ENCODE measurements around the gene BAZ1B. TPM values are rescaled to one million over a fixed set of nuclear protein-coding genes. Genes with fewer than 3 reads are reported as not detected.
"Not testable (repeated sequence)": the region's sequence is repeated elsewhere in the genome, so short reads cannot be mapped to it uniquely, and the experiment has no call there.

The BAZ1B gene
- polyA plus RNA-seq, 1 donor from 2014 or later, result 35.0 TPM

DNA sequence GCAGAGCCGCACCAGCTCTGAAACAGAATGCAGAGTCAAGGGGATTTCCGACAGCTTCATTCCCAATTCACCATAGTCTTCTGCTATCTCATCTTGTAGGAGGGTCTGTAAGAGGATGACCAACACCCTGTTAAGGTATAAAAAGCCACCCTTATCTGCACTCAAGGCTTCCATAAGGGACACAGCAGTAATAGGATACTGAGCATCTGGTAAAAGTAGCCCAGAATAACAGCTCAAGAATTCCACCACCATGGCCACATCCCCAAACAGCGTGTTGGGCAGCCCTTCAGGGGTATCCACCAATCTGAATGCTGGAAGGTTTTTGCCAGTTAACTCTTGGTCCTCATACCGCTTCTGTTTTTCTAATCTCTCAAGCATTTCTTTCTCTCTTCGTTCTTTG is 44.7 kb downstream of the BAZ1B start:
- Histone ChIP-seq H3K9ac (ENCODE audit: low read length) (no peak overlapping the region), H3K27me3 (ENCODE audit: insufficient read depth, low read depth, low read length) (no peaks in the 10 kb centered on the region), H3K79me2 (replicated peaks; ENCODE audit: insufficient read depth, low read length) (peaks cover 24% of the 10 kb centered on the region), H3K36me3 (ENCODE audit: insufficient read depth, low read length) (peaks cover 22% of the 10 kb centered on the region), H3F3A (ENCODE audit: insufficient read depth, low read length, poor library complexity, severe bottlenecking) (no peaks in the 10 kb centered on the region), H3K9me2 (ENCODE audit: insufficient read depth, low read length) (no peaks in the 10 kb centered on the region), H3K9me3 (ENCODE audit: low read length) (no peaks in the 10 kb centered on the region), H4K20me1 (ENCODE audit: insufficient read depth) (no peaks in the 10 kb centered on the region), H3K27ac (ENCODE audit: low read length) (no peak overlapping the region), H3K4me3 (ENCODE audit: low read length) (no peak overlapping the region), H2AFZ (ENCODE audit: low read depth, low read length) (no peak overlapping the region), H3K4me2 (ENCODE audit: low read length) (no peak overlapping the region)
- no peak for TF ChIP-seq EZH2 (IDR thresholded peaks at IDR 0.05; ENCODE audit: borderline replicate concordance, insufficient read depth, low read length, poor library complexity, severe bottlenecking)
- no peak for TF ChIP-seq EP300 (conservative IDR thresholded peaks at IDR 0.05; ENCODE audit: poor library complexity, severe bottlenecking)
- no peak for TF ChIP-seq RAD21 (conservative IDR thresholded peaks at IDR 0.05)
- TF ChIP-seq MXI1 (conservative IDR thresholded peaks at IDR 0.05; ENCODE audit: poor library complexity, severe bottlenecking), result no peak
- no peak for TF ChIP-seq SMC3 (conservative IDR thresholded peaks at IDR 0.05; ENCODE audit: poor library complexity)
- TF ChIP-seq POLR2AphosphoS5 (IDR thresholded peaks at IDR 0.05), result no peak
- TF ChIP-seq, protein P1, sequence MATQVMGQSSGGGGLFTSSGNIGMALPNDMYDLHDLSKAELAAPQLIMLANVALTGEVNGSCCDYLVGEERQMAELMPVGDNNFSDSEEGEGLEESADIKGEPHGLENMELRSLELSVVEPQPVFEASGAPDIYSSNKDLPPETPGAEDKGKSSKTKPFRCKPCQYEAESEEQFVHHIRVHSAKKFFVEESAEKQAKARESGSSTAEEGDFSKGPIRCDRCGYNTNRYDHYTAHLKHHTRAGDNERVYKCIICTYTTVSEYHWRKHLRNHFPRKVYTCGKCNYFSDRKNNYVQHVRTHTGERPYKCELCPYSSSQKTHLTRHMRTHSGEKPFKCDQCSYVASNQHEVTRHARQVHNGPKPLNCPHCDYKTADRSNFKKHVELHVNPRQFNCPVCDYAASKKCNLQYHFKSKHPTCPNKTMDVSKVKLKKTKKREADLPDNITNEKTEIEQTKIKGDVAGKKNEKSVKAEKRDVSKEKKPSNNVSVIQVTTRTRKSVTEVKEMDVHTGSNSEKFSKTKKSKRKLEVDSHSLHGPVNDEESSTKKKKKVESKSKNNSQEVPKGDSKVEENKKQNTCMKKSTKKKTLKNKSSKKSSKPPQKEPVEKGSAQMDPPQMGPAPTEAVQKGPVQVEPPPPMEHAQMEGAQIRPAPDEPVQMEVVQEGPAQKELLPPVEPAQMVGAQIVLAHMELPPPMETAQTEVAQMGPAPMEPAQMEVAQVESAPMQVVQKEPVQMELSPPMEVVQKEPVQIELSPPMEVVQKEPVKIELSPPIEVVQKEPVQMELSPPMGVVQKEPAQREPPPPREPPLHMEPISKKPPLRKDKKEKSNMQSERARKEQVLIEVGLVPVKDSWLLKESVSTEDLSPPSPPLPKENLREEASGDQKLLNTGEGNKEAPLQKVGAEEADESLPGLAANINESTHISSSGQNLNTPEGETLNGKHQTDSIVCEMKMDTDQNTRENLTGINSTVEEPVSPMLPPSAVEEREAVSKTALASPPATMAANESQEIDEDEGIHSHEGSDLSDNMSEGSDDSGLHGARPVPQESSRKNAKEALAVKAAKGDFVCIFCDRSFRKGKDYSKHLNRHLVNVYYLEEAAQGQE (IDR thresholded peaks at IDR 0.05; ENCODE audit: borderline replicate concordance), result no peak
- TF ChIP-seq, protein P2, sequence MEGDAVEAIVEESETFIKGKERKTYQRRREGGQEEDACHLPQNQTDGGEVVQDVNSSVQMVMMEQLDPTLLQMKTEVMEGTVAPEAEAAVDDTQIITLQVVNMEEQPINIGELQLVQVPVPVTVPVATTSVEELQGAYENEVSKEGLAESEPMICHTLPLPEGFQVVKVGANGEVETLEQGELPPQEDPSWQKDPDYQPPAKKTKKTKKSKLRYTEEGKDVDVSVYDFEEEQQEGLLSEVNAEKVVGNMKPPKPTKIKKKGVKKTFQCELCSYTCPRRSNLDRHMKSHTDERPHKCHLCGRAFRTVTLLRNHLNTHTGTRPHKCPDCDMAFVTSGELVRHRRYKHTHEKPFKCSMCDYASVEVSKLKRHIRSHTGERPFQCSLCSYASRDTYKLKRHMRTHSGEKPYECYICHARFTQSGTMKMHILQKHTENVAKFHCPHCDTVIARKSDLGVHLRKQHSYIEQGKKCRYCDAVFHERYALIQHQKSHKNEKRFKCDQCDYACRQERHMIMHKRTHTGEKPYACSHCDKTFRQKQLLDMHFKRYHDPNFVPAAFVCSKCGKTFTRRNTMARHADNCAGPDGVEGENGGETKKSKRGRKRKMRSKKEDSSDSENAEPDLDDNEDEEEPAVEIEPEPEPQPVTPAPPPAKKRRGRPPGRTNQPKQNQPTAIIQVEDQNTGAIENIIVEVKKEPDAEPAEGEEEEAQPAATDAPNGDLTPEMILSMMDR (IDR thresholded peaks at IDR 0.05; ENCODE audit: poor library complexity, severe bottlenecking), result no peak
- no peak for TF ChIP-seq TAF1 (IDR thresholded peaks at IDR 0.05; ENCODE audit: low read depth)

GRCh38 chr7:73470208-73470607 is 51.9 kb downstream of the BAZ1B start:
- Histone ChIP-seq H3K9me3 (ENCODE audit: low read length) (no peaks in the 10 kb centered on the region), H3K36me3 (ENCODE audit: insufficient read depth, low read length) (peaks cover 7% of the 10 kb centered on the region), H4K20me1 (ENCODE audit: insufficient read depth) (no peaks in the 10 kb centered on the region), H3K4me2 (ENCODE audit: low read length) (no peak overlapping the region), H2AFZ (ENCODE audit: low read depth, low read length) (no peak overlapping the region), H3K9ac (ENCODE audit: low read length) (no peak overlapping the region), H3F3A (ENCODE audit: insufficient read depth, low read length, poor library complexity, severe bottlenecking) (no peaks in the 10 kb centered on the region), H3K27ac (ENCODE audit: low read length) (no peak overlapping the region), H3K79me2 (replicated peaks; ENCODE audit: insufficient read depth, low read length) (peaks cover 21% of the 10 kb centered on the region), H3K4me3 (ENCODE audit: low read length) (no peak overlapping the region), H3K27me3 (ENCODE audit: insufficient read depth, low read depth, low read length) (no peaks in the 10 kb centered on the region), H3K9me2 (ENCODE audit: insufficient read depth, low read length) (no peaks in the 10 kb centered on the region)
- TF ChIP-seq, protein P2 (IDR thresholded peaks at IDR 0.05; ENCODE audit: poor library complexity, severe bottlenecking), result no peak
- TF ChIP-seq POLR2AphosphoS5 (IDR thresholded peaks at IDR 0.05) (no peak), RAD21 (conservative IDR thresholded peaks at IDR 0.05) (no peak), EZH2 (IDR thresholded peaks at IDR 0.05; ENCODE audit: borderline replicate concordance, insufficient read depth, low read length, poor library complexity, severe bottlenecking) (no peak), TAF1 (IDR thresholded peaks at IDR 0.05; ENCODE audit: low read depth) (no peak), EP300 (conservative IDR thresholded peaks at IDR 0.05; ENCODE audit: poor library complexity, severe bottlenecking) (no peak), MXI1 (conservative IDR thresholded peaks at IDR 0.05; ENCODE audit: poor library complexity, severe bottlenecking) (no peak)
- TF ChIP-seq, protein P1 (IDR thresholded peaks at IDR 0.05; ENCODE audit: borderline replicate concordance), result no peak

GRCh38 chr7:73467046-73467445 is 55.0 kb downstream of the BAZ1B start:
- not testable (repeated sequence) for H3K27me3 ChIP-seq (ENCODE audit: insufficient read depth, low read depth, low read length); H3K9me3 ChIP-seq (ENCODE audit: low read length); H3K4me3 ChIP-seq (ENCODE audit: low read length); H3K9ac ChIP-seq (ENCODE audit: low read length); H2AFZ ChIP-seq (ENCODE audit: low read depth, low read length); H3K27ac ChIP-seq (ENCODE audit: low read length); H4K20me1 ChIP-seq (ENCODE audit: insufficient read depth); H3F3A ChIP-seq (ENCODE audit: insufficient read depth, low read length, poor library complexity, severe bottlenecking); H3K4me2 ChIP-seq (ENCODE audit: low read length); H3K79me2 ChIP-seq (replicated peaks; ENCODE audit: insufficient read depth, low read length); H3K9me2 ChIP-seq (ENCODE audit: insufficient read depth, low read length)
- H3K36me3 ChIP-seq (ENCODE audit: insufficient read depth, low read length), result peaks cover 10% of the 10 kb centered on the region
